ENCODE data around the gene OSBP2.

Gene OSBP2

DNA sequence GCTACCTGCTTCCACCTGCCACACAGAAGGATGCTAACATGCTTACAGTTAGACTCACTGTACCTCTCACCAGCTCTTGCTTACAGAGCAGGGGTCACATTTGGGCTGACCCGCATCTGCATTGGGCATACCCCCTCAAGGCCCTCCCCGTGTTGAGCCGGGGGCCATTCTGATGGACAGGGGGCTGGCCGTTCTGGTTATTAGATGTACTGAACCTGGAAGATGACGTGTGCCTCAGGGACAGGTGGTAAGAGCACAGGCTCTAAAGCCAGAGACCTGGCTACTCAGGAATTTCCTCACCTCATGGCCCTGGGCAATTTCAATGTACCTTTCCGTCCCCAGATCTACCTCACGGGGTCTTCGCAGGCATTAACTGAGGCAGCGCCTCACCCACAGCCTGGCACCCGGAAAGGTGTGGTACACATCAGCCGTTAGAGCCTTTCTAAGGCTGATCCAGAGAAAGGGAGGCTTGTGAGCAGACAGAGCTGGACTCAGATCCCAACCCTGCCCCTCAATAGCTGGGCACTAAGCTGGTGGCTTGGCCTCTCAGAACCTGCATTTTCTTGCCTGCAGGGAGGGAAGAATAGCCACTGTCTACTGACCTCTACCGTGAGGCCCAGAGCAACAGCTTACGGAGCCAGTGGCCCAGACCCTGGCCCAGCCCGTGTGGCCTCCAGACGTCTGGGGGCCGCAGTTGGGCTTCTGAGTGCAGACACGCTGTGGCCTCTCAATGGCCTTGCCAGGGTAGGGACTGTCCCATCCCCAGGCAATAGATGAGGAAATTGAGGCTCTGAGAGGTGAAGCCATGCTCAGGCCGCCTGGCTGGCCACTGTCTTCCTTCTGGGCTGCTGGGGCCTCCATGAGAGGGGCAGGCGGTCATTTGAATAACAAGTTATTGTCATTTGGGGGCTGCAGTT, 173.3 kb downstream of the OSBP2 start:
- FAIRE-seq (no peak), DNase-seq (ENCODE audit: insufficient read length, low spot score) (no peak)
- no peak for TF ChIP-seq POLR2A (IDR thresholded peaks at IDR 0.05; ENCODE audit: low read depth, low read length)

DNA sequence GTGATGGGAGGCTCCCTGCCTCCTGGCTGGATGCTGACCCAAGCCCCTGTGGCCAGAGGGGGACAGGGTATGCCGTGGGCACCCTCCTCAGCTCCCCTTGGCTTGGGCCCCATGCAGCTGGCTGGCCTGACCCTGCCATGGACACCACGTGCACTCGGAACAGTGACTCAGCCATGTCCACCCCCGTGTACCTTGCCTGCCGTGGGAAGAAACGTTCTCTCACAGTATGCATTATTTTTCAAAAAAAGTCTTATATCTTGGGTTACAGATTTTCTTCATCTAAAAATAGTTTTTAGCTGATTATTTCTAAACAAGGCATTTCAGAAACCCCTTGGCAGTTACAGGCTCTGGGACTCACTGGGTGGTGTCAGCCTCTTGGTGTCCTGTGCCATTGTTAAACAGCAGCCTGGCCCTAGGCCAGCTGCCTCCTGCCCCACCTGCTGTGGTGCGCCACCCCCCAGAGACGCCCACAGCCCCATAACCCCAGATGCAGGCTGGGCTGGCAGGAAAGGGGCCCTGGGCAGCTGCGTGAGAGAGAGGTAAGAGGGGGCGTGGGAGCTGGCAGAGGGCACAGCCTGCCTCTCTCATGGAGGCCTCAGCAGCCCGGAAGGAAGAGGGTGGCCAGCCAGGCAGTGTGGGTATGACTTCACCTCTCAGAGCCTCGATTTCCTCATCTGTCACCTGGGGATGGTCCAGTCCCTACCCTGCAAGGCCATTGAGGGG, 174.2 kb downstream of the OSBP2 start:
- no peak for TF ChIP-seq POLR2A (IDR thresholded peaks at IDR 0.05; ENCODE audit: low read depth, low read length)
- no peak for DNase-seq (ENCODE audit: insufficient read length, low spot score)
- no peak for FAIRE-seq

DNA sequence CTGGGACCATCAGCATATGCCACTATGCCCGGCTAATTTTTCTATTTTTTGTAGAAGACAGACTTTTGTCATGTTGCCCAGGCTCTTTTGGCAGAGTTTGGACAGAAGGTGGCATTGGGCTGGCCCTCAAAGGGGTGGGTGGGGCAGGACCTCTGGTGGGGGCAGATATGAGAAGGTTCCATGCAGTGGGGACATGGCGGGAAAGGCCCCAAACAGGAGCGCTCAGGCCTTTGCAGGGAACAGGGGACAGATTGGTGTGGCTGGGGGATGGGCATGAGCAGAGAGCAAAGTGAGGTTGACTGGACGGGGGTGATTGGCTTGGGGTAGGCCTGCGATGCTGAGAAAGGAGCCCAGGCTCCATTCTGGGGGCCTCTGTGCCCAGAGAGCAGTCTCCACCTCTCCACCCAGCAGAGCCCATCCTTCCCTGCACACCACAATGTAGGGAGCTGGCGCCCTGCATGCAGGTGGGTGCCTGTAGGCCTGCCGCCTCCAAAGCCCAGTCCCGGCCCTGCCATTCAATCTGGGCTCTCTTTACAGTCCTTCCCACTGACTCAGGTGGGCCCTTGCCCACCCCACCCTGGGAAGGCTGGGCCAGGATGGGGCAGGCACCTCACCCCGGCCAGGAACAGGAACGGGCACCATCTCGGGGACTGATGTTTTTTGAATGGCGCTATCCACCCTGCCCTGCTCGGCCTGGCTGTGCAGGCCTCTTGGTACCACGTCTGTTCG, 175.2 kb downstream of the OSBP2 start:
- no peak for TF ChIP-seq POLR2A (IDR thresholded peaks at IDR 0.05; ENCODE audit: low read depth, low read length)
- DNase-seq (ENCODE audit: insufficient read length, low spot score) (no peak), FAIRE-seq (no peak)

DNA sequence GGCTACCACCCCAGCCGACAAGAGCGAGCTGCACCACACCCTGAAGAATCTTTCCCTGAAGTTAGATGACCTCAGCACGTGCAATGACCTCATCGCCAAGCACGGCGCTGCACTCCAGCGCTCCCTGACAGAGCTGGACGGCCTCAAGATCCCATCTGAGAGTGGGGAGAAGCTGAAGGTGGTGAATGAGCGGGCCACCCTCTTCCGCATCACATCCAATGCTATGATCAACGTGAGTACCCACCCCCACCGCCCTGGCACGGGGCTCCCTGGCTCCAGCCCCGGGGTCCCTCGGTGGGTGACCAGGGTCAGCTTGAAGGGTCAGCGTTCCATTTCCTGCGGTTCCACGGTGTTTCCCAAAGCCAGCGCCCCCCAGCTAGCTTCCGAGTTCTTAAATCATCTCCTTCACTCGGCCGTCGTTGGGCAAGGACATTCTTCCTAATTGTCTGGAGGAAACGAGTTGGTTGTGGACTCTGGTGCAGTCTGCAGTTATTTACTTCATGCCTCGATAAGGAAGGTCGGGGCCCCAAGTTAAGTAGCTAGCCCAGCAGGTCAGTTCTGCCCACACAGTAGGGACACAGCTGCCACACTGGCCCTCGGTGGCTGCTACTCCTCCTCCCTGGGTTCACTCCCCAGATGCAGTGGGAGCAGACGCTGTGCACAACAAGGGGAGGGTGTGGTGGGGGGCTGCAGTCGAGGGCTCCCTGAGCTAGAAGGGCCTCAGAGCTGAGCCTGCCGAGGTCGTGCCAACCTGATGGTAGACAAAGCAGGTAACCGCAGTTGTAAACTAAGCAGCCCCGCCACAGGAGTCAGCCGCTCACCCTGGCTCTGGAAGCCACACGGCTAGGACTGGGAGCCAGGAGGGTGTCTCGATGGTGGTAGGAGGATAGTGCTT, 176.0 kb downstream of the OSBP2 start:
- FAIRE-seq (no peak), DNase-seq (ENCODE audit: insufficient read length, low spot score) (no peak)
- TF ChIP-seq POLR2A (IDR thresholded peaks at IDR 0.05; ENCODE audit: low read depth, low read length): no peak

DNA sequence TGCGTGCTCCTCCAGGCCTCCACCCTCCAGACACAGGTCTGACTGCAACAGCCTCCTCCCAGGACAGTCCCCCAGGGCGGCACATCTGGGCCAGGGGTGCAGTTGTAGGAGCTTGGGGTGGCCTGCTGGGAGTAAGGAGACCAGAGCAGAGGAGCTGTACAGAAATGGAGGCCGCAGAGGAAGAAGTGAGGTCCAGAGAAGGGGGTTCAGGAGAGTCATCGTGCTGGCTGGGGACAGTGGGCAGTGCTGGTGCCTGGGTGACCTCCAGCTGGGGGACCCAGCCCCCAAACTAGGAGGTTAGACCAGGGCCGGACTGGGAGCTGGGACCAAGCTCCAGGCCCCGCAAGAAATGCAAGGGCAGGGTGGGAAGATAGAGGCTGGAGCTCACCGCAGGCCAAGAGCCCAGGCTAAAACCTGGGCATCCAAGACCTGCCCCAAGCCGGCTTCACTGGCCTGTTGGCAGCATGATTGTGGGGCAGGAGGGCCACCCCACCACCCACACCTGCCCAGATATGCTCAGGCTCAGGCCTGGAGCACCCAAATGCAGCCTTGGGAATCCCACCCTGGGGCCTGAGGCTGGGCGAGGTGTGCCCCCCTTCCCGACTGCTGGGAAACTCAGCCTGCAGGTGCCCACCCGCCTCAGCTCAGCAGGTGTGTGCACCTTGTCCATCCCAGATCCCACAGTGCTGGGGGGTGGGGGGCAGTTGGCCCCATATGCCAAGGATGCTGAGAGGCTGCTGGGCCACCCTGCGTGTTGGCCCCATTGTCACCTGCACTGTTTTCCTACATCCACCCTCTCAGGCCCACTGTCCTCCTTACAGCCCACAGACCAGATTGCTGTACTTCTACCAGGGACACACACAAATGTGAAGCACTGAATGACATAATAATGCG, 177.0 kb downstream of the OSBP2 start:
- FAIRE-seq (no peak), DNase-seq (ENCODE audit: insufficient read length, low spot score) (no peak)
- TF ChIP-seq POLR2A (IDR thresholded peaks at IDR 0.05; ENCODE audit: low read depth, low read length): no peak

DNA sequence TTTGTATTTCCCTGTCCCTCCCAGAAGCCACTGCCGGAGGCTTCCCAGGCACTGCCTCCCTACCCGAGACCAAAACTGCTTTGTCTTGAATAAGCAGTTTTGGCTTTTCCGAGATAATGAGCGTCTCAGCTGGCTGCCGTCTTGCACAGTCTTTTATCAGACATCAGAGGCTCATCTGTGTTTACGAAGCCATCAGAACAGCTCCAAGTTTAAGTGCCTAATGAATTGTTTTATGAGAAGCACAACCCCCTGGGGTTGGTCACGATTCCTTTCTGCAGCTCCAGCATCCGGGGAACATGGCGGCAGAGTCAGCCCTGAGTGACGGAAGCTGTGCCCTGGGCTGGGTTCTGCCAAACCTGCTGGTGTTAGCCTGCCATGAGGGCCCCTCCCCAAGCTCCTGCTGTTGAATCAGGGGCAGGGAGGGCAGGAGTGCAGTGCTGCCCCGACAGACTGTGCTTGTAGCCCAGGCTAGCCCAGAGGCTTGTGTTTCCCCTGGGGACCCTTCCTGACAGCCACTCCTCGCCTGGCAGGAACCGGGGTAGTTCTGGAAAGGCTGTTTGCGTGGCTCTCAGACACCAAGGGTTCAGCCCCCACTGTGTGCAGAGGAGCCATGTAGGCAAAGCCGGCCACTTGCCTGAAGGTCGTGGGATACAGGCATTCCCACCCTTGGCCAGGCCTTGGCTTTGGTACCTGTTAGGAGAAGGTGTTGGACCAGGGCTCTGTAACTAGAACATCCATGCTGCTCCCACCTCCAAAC, 177.8 kb downstream of the OSBP2 start:
- no peak for FAIRE-seq
- DNase-seq (ENCODE audit: insufficient read length, low spot score): no peak
- TF ChIP-seq POLR2A (IDR thresholded peaks at IDR 0.05; ENCODE audit: low read depth, low read length): no peak

DNA sequence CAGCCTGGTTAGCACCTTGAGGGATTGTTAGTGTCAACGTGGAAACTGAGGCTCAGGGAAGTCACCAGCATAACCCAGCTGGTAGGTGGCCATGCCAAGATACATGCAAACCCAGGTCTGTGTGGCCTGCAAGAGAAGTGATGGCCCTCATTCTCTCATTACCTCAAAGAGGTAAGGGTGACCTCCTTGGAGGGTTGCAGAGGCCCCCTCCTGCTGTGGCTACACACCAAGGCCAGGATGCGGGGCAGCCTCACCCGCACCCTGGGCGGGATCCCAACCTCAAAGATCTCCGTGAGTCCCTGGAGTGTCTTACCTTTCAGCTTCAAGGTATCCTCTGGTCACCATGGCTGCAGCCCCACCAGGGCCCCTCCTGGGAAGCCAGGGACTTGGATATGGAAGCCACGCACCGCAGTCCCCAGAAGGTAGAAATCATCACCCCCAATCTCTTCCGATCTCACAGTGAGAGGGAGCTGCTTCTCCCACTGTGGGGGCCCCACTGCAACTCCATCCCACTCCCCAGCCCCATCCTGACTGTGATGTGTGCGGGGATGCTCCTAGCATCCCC, 178.5 kb downstream of the OSBP2 start:
- DNase-seq (ENCODE audit: insufficient read length, low spot score) (no peak), FAIRE-seq (no peak)
- TF ChIP-seq POLR2A (IDR thresholded peaks at IDR 0.05; ENCODE audit: low read depth, low read length): no peak

DNA sequence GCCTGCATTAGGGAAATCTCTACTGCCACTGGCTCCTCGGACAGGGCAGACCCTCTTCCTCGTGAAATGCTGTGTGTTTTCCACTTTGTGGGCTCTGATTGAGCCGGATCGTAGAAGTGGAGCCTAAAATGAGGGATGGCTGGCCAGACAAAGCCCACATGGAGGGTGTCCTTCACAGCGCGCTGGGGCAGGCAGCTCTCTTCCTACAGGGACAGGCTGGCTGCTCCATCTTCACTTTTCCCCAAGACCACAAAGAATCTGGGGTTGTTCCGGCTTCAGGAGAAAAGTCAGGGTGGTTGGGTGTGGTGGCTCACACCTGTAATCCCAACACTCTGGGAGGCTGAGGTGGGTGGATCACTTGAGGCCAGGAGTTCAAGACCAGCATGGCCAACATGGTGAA, 179.0 kb downstream of the OSBP2 start:
- DNase-seq (ENCODE audit: insufficient read length, low spot score) (no peak), FAIRE-seq (no peak)
- no peak for TF ChIP-seq POLR2A (IDR thresholded peaks at IDR 0.05; ENCODE audit: low read depth, low read length)

DNA sequence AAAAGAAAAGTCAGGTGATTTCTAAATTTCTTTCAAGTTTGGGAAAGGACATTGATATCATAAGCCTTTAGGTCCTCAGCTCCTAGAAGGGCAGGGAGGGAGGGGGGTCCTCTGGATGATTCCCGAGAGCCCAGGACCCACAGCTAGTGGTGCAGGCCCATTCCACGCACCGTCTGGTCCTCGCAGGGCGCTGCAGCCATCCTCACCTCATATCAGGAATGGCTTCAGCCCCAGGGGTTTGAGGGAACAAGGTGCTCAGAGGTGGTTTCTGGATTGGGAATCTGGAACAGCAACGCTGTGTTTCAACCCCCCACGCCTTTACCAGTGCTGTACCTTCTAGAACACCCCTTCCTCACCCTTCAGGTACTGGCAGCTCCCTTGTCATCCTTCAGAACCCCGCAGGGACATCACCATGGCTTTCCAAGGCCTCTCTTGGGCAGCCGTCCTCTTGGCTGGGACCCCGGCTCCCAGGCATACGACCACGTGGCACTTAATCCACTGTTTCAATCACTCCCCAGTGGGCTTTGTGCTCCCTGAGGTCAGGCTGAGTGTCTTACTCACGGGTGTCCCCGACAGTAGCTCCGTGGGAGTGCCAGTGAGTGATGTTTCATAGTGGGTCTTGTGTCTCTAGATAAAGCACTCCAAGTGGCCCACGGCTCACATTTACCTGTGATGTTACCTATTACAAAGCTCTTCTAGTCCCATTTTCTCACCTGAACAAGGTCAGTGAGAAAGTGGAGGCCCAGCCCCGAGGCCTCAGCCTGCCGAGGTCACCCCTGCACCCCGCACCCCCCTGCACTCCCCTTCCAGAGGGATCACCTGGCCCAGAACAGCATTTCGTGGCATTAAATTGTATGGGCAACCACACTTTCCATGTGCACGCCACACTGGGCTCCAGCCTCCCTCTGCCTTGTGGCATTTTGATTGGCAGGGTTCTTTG, 180.0 kb downstream of the OSBP2 start:
- DNase-seq (ENCODE audit: insufficient read length, low spot score) (no peak), FAIRE-seq (no peak)
- TF ChIP-seq POLR2A (IDR thresholded peaks at IDR 0.05; ENCODE audit: low read depth, low read length): no peak

DNA sequence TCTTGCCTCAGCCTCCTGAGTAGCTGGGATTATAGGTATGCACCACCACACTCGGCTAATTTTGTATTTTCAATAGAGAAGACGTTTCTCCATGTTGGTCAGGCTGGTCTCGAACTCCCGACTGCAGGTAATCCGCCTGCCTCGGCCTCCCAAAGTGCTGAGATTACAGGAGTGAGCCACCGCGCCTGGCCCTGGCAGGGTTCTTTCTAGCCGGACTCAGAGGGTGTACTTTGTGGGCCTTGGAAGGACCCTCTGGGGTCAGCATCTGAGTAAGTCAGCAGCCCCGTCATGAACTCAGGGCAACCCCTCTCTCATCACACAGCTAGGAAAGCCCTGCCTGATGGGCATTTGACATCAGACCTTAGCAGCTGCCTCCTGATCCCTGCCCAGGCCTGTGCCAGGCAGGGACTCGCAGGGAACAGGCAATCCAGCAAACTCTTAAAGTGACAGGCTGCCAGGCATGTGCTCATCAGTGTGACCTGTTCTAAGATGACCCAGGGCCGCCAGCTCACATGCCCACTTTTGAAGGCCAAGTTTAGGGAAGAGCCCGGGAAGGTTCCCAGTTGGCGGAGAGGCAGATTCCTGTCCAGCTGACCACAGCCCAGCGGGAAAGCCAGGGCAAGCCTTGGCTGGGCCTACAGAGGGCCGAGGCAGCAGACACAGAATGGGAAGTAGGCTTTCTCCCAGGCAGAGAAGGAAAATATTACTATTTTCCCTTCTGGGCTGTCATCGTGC, 181.0 kb downstream of the OSBP2 start:
- DNase-seq (ENCODE audit: insufficient read length, low spot score) (no peak), FAIRE-seq (no peak)
- no peak for TF ChIP-seq POLR2A (IDR thresholded peaks at IDR 0.05; ENCODE audit: low read depth, low read length)
